Measurements from ENCODE around the gene NEUROG3. TPM values are rescaled to one million over a fixed set of nuclear protein-coding genes. Genes with fewer than 3 reads are reported as not detected.

Gene NEUROG3, protein sequence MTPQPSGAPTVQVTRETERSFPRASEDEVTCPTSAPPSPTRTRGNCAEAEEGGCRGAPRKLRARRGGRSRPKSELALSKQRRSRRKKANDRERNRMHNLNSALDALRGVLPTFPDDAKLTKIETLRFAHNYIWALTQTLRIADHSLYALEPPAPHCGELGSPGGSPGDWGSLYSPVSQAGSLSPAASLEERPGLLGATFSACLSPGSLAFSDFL
- not detected for total RNA-seq
- polyA plus RNA-seq (ENCODE audit: insufficient read depth, low read depth, low replicate concordance) = not detected
- long read RNA-seq, donor 1 = 0 reads
- long read RNA-seq, donor 2 = 0 reads

DNA sequence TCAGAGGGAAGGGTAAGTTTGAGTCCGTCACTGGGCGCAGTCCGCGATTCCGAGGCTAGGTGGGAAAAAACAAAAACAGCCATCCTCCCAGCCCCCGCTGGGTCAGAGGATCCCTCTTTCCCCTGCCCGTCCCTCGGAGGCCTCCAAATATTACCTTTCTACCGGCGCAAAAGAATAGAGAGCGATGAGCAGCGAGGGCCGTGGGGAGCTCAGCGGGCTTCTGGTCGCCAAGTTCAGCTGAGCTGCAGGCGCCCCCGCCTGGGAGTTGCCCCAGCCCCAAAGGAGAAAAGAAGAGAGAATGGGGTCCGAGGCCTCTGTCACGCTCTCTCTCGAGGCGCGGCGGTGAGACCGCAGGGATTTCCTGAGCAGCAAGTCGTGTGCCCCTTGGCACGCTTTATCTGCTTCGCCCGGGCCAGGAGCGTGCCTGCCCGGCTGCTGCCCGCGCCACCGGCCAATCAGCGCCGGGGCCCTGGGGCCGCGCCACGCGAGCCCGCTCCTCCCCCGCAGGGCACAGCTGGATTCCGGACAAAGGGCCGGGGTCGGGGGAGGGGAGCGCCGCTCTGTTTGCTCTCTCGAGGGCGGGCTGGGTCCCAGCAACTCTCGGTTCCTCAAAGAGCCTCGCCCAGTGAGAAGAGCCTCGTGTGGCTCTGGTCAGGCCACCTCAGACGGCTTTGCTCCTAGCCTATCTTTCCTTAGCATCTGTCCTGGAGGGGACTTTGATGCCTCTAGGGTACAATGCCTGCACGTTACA lies at the start of gene NEUROG3:
NEUROG3 (minus strand) TSS at position 367 of the 751 bp plus-strand sequence. CDS start 379 bp downstream, outside the sequence.
- TF ChIP-seq, protein P1, sequence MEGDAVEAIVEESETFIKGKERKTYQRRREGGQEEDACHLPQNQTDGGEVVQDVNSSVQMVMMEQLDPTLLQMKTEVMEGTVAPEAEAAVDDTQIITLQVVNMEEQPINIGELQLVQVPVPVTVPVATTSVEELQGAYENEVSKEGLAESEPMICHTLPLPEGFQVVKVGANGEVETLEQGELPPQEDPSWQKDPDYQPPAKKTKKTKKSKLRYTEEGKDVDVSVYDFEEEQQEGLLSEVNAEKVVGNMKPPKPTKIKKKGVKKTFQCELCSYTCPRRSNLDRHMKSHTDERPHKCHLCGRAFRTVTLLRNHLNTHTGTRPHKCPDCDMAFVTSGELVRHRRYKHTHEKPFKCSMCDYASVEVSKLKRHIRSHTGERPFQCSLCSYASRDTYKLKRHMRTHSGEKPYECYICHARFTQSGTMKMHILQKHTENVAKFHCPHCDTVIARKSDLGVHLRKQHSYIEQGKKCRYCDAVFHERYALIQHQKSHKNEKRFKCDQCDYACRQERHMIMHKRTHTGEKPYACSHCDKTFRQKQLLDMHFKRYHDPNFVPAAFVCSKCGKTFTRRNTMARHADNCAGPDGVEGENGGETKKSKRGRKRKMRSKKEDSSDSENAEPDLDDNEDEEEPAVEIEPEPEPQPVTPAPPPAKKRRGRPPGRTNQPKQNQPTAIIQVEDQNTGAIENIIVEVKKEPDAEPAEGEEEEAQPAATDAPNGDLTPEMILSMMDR (IDR thresholded peaks at IDR 0.05) = no peak
- no peak for TF ChIP-seq POLR2A (IDR thresholded peaks at IDR 0.05)
- WGBS, 2 donors = 0 to 1% methylated on average over 15 to 52 of the region's 53 CpGs
- intact Hi-C loops (cut with DNase I; ENCODE audit: low total_unique reads) = no loop called here
- H3K27ac ChIP-seq = no peak within 1 kb of the TSS
- peaks cover 3% of the 10 kb centered on the region for H3K27me3 ChIP-seq
- no peaks in the 10 kb centered on the region for H3K36me3 ChIP-seq (ENCODE audit: low read depth, missing control alignments)
- H3K4me1 ChIP-seq = peaks cover 9% of the 10 kb centered on the region
- H3K4me3 ChIP-seq = peak within 1 kb of the TSS in 1 of 2 donors; percentile 1
- no peak for DNase-seq
- H3K9me3 ChIP-seq = no peaks in the 10 kb centered on the region

DNA sequence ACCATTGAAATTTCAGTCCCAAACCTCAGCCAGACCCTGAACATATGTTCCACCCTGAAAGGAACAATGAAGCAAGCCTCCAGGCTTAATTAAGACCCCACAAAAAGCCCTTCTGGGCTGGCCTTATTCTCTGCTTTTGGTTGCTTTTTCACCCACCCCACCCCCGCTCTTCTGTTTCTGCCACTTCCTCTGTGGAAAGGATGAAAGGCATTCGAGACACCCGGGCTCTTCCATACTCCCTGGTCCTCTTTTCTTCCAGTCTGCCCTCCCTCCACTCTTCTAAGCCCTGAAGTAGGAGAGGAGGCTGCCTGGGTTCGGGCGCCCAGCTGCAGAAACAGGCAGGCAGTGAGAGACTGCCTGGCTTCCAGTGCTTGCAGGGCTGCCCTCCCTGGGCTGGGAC lies 47.4 kb upstream of the NEUROG3 start:
- WGBS, 2 donors = 54 to 56% methylated on average over 5 of the region's 5 CpGs
- TF ChIP-seq, protein P1 (IDR thresholded peaks at IDR 0.05) = no peak
- no peak for TF ChIP-seq POLR2A (IDR thresholded peaks at IDR 0.05)

DNA sequence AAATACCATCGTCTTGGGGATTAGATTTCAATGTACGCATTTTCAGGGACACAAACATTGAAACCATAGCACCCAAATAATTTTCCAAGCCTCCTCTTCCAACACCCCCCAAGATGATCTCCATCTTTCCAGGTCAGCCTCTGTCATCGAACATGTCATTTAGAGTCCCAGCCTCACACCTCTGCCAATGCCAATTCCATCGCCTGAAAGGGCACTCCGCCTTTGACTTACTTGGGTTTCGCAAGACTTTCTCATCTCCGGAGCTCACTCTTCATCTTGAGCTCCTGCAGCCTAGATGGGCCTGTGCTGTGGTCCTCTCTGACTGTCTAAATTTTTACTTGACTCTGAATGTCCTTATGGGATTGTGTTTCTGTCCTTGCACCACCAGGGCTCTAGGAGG lies 46.4 kb upstream of the NEUROG3 start:
- no peaks in the 10 kb centered on the region for H3K36me3 ChIP-seq (ENCODE audit: low read depth, missing control alignments)
- intact Hi-C loops (cut with DNase I; ENCODE audit: low total_unique reads) = no loop called here
- H3K4me1 ChIP-seq = no peaks in the 10 kb centered on the region
- DNase-seq = no peak
- 87 to 92% methylated on average over 7 of the region's 7 CpGs for WGBS, 2 donors
- no peaks in the 10 kb centered on the region for H3K9me3 ChIP-seq
- H3K27ac ChIP-seq = no peak overlapping the region
- no peak for TF ChIP-seq POLR2A (IDR thresholded peaks at IDR 0.05)
- TF ChIP-seq, protein P1 (IDR thresholded peaks at IDR 0.05) = no peak
- no peaks in the 10 kb centered on the region for H3K27me3 ChIP-seq
- no peak overlapping the region for H3K4me3 ChIP-seq

More for the DNA sequence above, 47.4 kb upstream of the NEUROG3 start:
- Histone ChIP-seq H3K4me3 (no peak overlapping the region), H3K9me3 (no peaks in the 10 kb centered on the region), H3K27me3 (no peaks in the 10 kb centered on the region), H3K36me3 (ENCODE audit: low read depth, missing control alignments) (no peaks in the 10 kb centered on the region), H3K27ac (no peak overlapping the region), H3K4me1 (no peaks in the 10 kb centered on the region)
- intact Hi-C loops (cut with DNase I; ENCODE audit: low total_unique reads) = no loop called here
- DNase-seq = no peak

DNA sequence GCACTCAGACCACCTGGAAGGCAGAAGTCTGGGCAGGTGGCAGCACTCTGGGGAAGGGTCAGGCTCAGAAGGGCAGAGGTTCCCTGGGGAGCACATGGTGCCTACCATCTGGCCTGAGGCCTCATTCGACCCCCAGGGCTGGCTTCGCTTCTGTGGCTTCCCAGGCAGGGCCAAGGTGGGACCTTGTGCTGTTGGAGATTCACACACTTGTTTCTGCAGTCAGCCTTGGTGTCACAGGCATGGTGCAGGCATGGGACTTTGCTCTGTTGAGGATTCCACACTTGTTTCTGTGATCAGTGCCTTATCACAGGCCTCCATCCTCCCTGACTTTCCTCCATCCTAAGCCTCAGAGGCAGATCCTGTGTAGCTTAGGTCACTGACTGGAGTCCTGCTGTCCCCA lies 45.5 kb upstream of the NEUROG3 start:
- TF ChIP-seq, protein P1 (IDR thresholded peaks at IDR 0.05) = no peak
- TF ChIP-seq POLR2A (IDR thresholded peaks at IDR 0.05) = no peak
- H3K9me3 ChIP-seq = no peaks in the 10 kb centered on the region
- H3K4me3 ChIP-seq = no peak overlapping the region
- no peaks in the 10 kb centered on the region for H3K27me3 ChIP-seq
- intact Hi-C loops (cut with DNase I; ENCODE audit: low total_unique reads) = no loop called here
- WGBS, 2 donors = 100% methylated on average over 2 of the region's 2 CpGs; no CpG with 5 or more reads in 1 of the 2 donors
- no peak for DNase-seq
- no peak overlapping the region for H3K27ac ChIP-seq
- H3K4me1 ChIP-seq = no peaks in the 10 kb centered on the region
- no peaks in the 10 kb centered on the region for H3K36me3 ChIP-seq (ENCODE audit: low read depth, missing control alignments)

All from testis (tissue), 5 donors.